Activated CD8-positive, alpha-beta T cell treated with anti-CD3 and anti-CD28 coated beads for 36 hours (primary cell): Measurements from ENCODE around the gene BCDIN3D. TPM values are rescaled to one million over a fixed set of nuclear protein-coding genes. Genes with fewer than 3 reads are reported as not detected.

Experiments used
- ATAC-seq: fragments of 200-7000 bp; cut with Tn5 transposase; one replicate; pipeline ENCODE4 v1.10.0; 2021; ENCODE audit warnings: mild to moderate bottlenecking, moderate library complexity
- CTCF ChIA-PET: fragments of 350-600 bp; sonication (Branson Sonifier 250); formaldehyde crosslinking; loops from one replicate; lab custom pipeline; 2021; ENCODE audit warnings: antibody characterized with exemption; lab: Charles Lee
- POLR2A ChIA-PET: fragments of 350-600 bp; sonication (Branson Sonifier 250); formaldehyde crosslinking; loops from one replicate; lab custom pipeline; 2021; ENCODE audit warnings: antibody characterized with exemption; lab: Charles Lee
- DNase-seq: peaks from one replicate; pipeline ENCODE4 v3.0.0-alpha.2; 2020
- H3K27ac Mint-ChIP-seq: one replicate; pipeline ENCODE4 v1.8.0; 2021; ENCODE audit warnings: mild to moderate bottlenecking, mixed read lengths
- H3K27me3 Mint-ChIP-seq: one replicate; pipeline ENCODE4 v1.8.0; 2021; ENCODE audit warnings: mixed read lengths
- H3K36me3 Mint-ChIP-seq: one replicate; pipeline ENCODE4 v1.8.0; 2021; ENCODE audit warnings: low read depth, mixed read lengths
- H3K4me1 Mint-ChIP-seq: one replicate; pipeline ENCODE4 v1.8.0; 2021; ENCODE audit warnings: low read depth, mixed read lengths
- H3K4me3 Mint-ChIP-seq: one replicate; pipeline ENCODE4 v1.8.0; 2021; ENCODE audit warnings: mild to moderate bottlenecking, moderate library complexity, mixed read lengths
- H3K9me3 Mint-ChIP-seq: one replicate; pipeline ENCODE4 v1.8.0; 2021; ENCODE audit warnings: mixed read lengths
- CTCF ChIP-seq: fragments of 200-600 bp; IDR thresholded peaks from one replicate; pipeline ENCODE4 v1.8.0; 2022; ENCODE audit warnings: antibody characterized with exemption, mild to moderate bottlenecking
- intact Hi-C: fragments of 100-400 bp; cut with micrococcal nuclease; formaldehyde crosslinking; loops from one replicate; pipeline ENCODE4 v1.10.0; 2022
- total RNA-seq, 2 experiments: library from RNA; stranded (reverse); gene quantifications; one replicate each; pipeline ENCODE4 v1.2.3, GENCODE V29; 2021

The BCDIN3D gene
- total RNA-seq, 2 experiments from 2014 or later, result 5.0 to 5.3 TPM

DNA sequence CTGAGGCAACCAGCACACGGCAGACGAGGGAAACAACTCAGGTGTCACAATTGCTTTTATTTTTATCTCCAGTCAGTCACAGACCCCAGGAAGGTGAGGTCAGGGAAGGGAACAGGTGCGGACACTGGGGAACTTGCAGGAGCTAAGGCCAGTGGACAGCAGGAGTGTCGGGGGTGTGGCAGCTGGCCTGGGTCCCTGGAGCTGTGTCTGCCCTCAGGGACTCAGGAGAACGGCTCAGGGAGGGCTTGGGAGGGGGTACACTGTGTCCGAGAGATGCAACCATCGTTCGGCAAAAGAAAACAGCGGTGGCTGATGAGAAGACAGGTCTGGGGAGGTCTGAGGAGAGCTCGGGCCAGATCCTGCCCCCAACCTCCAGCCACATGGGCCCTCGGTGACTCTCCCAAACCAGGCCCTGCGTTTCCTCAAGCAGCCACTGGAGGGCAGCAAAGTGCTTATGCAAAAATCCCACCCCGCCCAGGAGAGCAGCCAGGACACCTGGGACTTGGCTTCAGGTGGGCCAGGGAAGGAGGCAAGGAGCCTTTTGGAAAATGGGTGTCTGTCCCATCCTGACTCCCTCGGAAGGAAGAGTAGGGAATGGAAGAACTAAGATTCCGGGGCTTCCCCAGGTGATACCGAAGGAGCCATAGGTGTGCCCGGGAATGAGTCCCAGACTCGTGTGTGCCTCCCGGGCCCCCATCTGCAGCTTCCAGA lies 24.1 kb upstream of the BCDIN3D start:
- ChIA-PET CTCF (interaction anchor here (0.6 to 5.0 kb wide), 45 partner anchors 10 to 430 kb away, joined by 3 to 43 read pairs (median 4); partner anchors contain the start of genes BCDIN3D, FAIM2, LIMA1 and NCKAP5L), POLR2A (interaction anchor here (0.6 to 0.7 kb wide), 2 partner anchors 32 to 89 kb away, joined by 3 read pairs; no protein-coding TSS in a partner anchor)
- ATAC-seq, result peak; percentile 98
- Mint-ChIP-seq H3K27me3 (no peaks in the 10 kb centered on the region), H3K36me3 (no peaks in the 10 kb centered on the region), H3K9me3 (no peaks in the 10 kb centered on the region), H3K27ac (no peak overlapping the region), H3K4me1 (no peaks in the 10 kb centered on the region), H3K4me3 (no peak overlapping the region)
- TF ChIP-seq CTCF, result peak; percentile 92
- intact Hi-C loops, result no loop called here
- DNase-seq, result peak; percentile 85

DNA sequence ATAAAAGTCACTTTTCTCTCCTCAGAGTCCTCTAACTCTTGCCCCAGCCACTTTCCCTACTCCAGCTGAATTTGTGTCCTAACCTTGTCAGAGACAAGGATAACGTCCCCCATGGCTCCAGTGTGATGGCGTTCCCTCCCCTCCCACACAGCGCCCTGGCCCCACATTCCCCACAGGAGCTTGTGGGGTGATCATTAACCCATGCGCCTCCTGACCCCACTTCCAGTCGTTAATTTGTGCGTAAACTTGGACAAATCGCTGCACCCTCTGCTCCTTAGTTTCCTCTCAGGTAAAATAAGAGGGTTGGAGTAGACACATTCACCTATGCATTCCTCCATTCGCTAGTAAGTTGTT lies 22.9 kb upstream of the BCDIN3D start:
- H3K36me3 Mint-ChIP-seq, result no peaks in the 10 kb centered on the region
- no peak for TF ChIP-seq CTCF
- no peaks in the 10 kb centered on the region for H3K4me1 Mint-ChIP-seq
- CTCF ChIA-PET, result interaction anchor here (1.1 to 5.0 kb wide), 14 partner anchors 11 to 177 kb away, joined by 3 to 43 read pairs (median 8); partner anchors contain the start of genes BCDIN3D, FAIM2 and NCKAP5L
- H3K27ac Mint-ChIP-seq, result no peak overlapping the region
- no peaks in the 10 kb centered on the region for H3K27me3 Mint-ChIP-seq
- no peak for ATAC-seq
- intact Hi-C loops, result no loop called here
- H3K9me3 Mint-ChIP-seq, result no peaks in the 10 kb centered on the region
- POLR2A ChIA-PET, result interaction anchor here (0.6 kb wide), 1 partner anchor 228 kb away, joined by 3 read pairs; no protein-coding TSS in a partner anchor
- DNase-seq, result no peak
- no peak overlapping the region for H3K4me3 Mint-ChIP-seq

DNA sequence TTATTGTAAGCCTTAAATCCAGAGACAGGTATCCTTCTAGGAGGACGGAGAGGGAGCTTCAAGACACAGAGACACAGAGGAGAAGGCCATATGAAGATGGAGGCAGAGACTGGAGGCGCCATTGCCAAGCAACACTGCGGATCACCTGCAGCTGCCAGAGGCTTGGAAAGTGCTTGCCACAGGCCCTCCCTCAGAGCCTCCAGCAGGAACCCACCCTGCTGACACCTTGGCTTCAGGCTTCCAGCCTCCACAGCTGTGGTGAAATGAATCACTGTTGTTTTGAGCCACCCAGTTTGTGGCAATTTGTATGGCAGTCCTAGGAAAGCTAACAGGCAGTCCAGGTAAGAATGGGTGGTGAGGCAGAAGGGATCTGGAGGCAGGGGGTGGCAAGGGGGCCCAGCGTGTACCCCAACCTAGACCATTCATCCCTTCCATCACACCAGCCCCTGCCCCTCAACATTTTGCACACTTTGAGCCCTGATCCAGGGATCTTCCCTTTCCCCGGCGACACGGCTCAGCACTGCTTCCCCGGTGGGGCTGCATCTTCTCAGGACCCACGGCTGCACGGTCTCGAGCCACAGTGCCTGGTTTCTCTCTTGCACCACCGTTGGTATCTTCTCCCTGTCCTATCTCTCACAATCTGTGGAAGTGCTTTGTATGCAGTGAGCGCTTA lies 22.3 kb upstream of the BCDIN3D start:
- Mint-ChIP-seq H3K9me3 (no peaks in the 10 kb centered on the region), H3K27me3 (no peaks in the 10 kb centered on the region), H3K36me3 (no peaks in the 10 kb centered on the region), H3K4me1 (no peaks in the 10 kb centered on the region), H3K27ac (no peak overlapping the region), H3K4me3 (no peak overlapping the region)
- CTCF ChIA-PET, result interaction anchor here (1.1 to 5.0 kb wide), 13 partner anchors 12 to 124 kb away, joined by 3 to 43 read pairs (median 7); partner anchors contain the start of genes BCDIN3D and TMBIM6
- POLR2A ChIA-PET, result interaction anchor here (0.5 to 1.0 kb wide), 3 partner anchors 116 to 228 kb away, joined by 3 read pairs; no protein-coding TSS in a partner anchor
- no peak for TF ChIP-seq CTCF
- DNase-seq (no peak), ATAC-seq (no peak)
- intact Hi-C loops, result no loop called here

DNA sequence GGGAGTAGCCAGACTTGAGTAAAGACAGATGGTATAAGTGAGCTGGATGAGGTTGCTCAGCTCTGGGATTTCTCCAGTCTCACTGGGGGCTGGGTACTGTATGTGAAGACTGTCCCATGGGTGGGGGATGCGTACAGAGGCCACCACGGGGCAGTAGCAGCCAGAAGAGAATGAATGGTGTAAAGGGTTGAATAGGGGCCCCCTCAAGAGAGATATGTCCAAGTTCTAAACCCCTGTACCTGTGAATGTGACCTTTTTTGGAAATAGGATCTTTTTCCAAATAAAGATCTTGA lies 21.8 kb upstream of the BCDIN3D start:
- ChIA-PET CTCF (interaction anchor here (1.5 to 5.0 kb wide), 6 partner anchors 21 to 124 kb away, joined by 3 to 43 read pairs (median 7); partner anchors contain the start of genes BCDIN3D and TMBIM6), POLR2A (interaction anchor here (1.0 kb wide), 1 partner anchor 116 kb away, joined by 3 read pairs; no protein-coding TSS in a partner anchor)
- Mint-ChIP-seq H3K9me3 (no peaks in the 10 kb centered on the region), H3K36me3 (no peaks in the 10 kb centered on the region), H3K27me3 (peaks cover 2% of the 10 kb centered on the region), H3K27ac (no peak overlapping the region), H3K4me1 (no peaks in the 10 kb centered on the region), H3K4me3 (no peak overlapping the region)
- DNase-seq (no peak), ATAC-seq (no peak)
- no peak for TF ChIP-seq CTCF
- intact Hi-C loops, result no loop called here
